Measurements from ENCODE around the gene SDF2. TPM values are rescaled to one million over a fixed set of nuclear protein-coding genes. Genes with fewer than 3 reads are reported as not detected.

SDF2 gene
- total and polyA plus RNA-seq, 9 of the 15 experiments (the other 6 are each of a cell fraction or from before 2014, with no cell fraction given), result 41.2 to 132 (median 65.6) TPM

- no TSS peak for BruUV-seq (replicated peaks)
- no peak within 1 kb of the TSS for H3K27ac ChIP-seq (ENCODE audit: extremely low read depth, low read depth, low read length)
- POLR2A ChIA-PET, result interaction anchor here (0.5 to 1.6 kb wide), 6 partner anchors 10 to 124 kb away, joined by 3 to 7 read pairs (median 4); partner anchors contain the start of genes ALDOC and BLTP2
Measured at GRCh38 chr17:28613931-28614381, 47.8 kb downstream of the SDF2 start, which contains the start of gene RSKR. TSS of gene RSKR (minus strand) at chr17:28614185. CDS start at chr17:28614161, 24 bp downstream.

More at GRCh38 chr17:28613931-28614381, 47.8 kb downstream of the SDF2 start, which contains the start of gene RSKR:
- no peak within 1 kb of the TSS for H3K4me2 ChIP-seq (ENCODE audit: insufficient read depth, low read length)
- no peak for DNase-seq (ENCODE audit: extremely low read depth in 1 of 4, low spot score in 3 of 4)
- intact Hi-C loops (cut with micrococcal nuclease), result loop anchor here (2.0 kb wide), 1 partner anchor 119 kb away; no protein-coding TSS in a partner anchor
- CTCF ChIA-PET (ENCODE audit: low intra/inter-chr PET ratio), result interaction anchor here (1.9 kb wide), 1 partner anchor 119 kb away, joined by 16 read pairs; no protein-coding TSS in a partner anchor
- WGBS (ENCODE audit: insufficient coverage, low coverage, missing lambda C conversion rate), result 94% methylated on average over 5 of the region's 5 CpGs
- 0 out of 2 replicates have a peak, but pooled peaks cover 8% of the 10 kb centered on the region for H4K20me1 ChIP-seq (replicated peaks; ENCODE audit: control insufficient read depth, insufficient read depth, low read length)
- no peaks in the 10 kb centered on the region for H3K9me1 ChIP-seq (ENCODE audit: control insufficient read depth, insufficient read depth, low read length)
- no peak within 1 kb of the TSS for H3K4me3 ChIP-seq
- 0 out of 2 replicates have a peak, but pooled peaks have one; percentile 29 for TF ChIP-seq POLR2G (IDR thresholded peaks at IDR 0.05; ENCODE audit: low read depth, low read length)
- TF ChIP-seq XRCC5 (IDR thresholded peaks at IDR 0.05; ENCODE audit: low read depth, low read length), result no peak
- 0 out of 2 replicates have a peak, but pooled peaks have one; percentile 8 for TF ChIP-seq POLR2AphosphoS5 (IDR thresholded peaks at IDR 0.05; ENCODE audit: control insufficient read depth, insufficient read depth, low read depth, low read length)
- peak; percentile 48; the same call in 1 of the 2 replicates for TF ChIP-seq POLR2A (conservative IDR thresholded peaks at IDR 0.05)
- TF ChIP-seq NFATC3 (IDR thresholded peaks at IDR 0.05), result no peak
- H3K9me3 ChIP-seq (replicated peaks; ENCODE audit: control insufficient read depth, insufficient read depth, low read depth, low read length), result no peaks in the 10 kb centered on the region
- H3K4me1 ChIP-seq (replicated peaks in 1 of 2; ENCODE audit: control insufficient read depth in 2 of 2, insufficient read depth in 2 of 2, low read length in 2 of 2), result no peaks in the 10 kb centered on the region
- no peaks in the 10 kb centered on the region for H3K27me3 ChIP-seq (ENCODE audit: control insufficient read depth in 2 of 2, insufficient read depth in 2 of 2, low read length in 2 of 2)
- peak within 1 kb of the TSS in 1 of 2 experiments; percentile 4; a peak in 1 of 4 replicates for H3K9ac ChIP-seq (ENCODE audit: insufficient read depth in 1 of 2, low read depth in 2 of 2, low read length in 2 of 2)
- no peaks in the 10 kb centered on the region for H3K79me2 ChIP-seq (ENCODE audit: control insufficient read depth, insufficient read depth, low read length)
- no peak within 1 kb of the TSS for H2AFZ ChIP-seq (ENCODE audit: low read depth, low read length)
- ATAC-seq, result peak; percentile 15; the same call in 2 of the 3 replicates
- no peak for FAIRE-seq
- peaks cover 97% of the 10 kb centered on the region for H3K36me3 ChIP-seq (ENCODE audit: control insufficient read depth, insufficient read depth, low read length)
- in situ Hi-C loops (cut with MboI), result no loop called here
